ENCODE data around the gene SGCD.

The SGCD gene

DNA sequence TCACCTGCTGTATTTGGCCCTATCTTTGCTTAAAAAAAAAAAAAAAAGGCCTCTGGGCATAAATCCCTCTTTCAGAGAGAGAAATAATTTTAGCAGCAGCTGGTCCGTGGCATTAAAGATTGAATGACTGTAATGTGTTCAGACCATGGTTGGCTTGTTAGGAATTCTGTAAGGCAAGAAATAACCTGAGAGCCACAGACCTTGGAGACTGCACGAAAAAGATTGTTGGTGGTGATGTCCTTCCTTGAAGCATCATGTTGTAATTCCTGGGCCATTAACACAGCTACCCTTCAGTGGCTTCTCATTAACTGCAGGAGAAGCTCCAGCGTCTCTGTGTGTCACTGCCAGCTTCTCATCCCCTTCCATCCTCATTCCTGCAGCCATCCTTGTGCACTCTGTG lies 79.0 kb downstream of the SGCD start:
- no peak for DNase-seq

GRCh38 chr5:156407251-156407650 lies 80.3 kb downstream of the SGCD start:
- no peak for DNase-seq

DNA sequence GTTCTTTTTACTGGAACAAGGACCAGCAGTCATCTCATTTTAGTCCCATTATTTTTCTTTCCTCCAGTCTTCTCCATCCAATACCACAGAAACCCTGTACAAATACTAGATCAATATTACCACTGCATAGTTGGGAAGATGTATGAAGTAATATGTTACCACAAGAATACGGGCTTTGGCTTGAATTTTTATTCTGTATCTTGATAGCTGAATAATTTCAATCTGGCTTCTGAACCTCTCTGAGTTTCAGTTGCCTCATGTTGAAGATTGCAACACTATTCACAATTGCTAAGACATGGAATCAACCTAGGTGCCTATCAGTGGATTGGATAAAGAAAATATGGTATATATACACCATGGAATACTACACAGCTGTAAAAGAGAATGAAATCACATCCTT lies 82.9 kb downstream of the SGCD start:
- DNase-seq, result no peak

DNA sequence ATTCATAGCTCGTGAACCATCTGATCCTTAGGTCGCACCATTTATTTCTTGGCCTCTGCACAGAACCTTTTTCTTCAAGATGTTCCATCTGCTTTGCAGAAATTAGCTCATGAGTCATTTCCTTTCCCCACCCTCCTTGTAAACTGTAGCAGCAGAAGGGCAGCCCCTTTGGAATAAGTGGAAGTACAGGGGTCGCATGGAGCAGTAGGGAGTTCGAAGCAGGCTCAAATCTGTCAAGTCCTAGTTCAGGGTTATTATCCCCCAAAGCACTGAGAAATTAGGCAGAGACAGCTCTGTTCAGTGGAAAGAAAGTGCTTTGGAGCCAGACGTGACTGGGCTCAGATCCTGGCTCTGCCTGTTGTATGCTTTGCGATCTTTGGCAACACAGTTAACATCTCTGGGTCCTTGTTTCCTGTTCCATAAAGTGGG lies 84.2 kb downstream of the SGCD start:
- DNase-seq, result no peak

GRCh38 chr5:156411957-156412356 lies 85.0 kb downstream of the SGCD start:
- DNase-seq, result no peak

GRCh38 chr5:156414391-156414790 lies 87.4 kb downstream of the SGCD start:
- no peak for DNase-seq

DNA sequence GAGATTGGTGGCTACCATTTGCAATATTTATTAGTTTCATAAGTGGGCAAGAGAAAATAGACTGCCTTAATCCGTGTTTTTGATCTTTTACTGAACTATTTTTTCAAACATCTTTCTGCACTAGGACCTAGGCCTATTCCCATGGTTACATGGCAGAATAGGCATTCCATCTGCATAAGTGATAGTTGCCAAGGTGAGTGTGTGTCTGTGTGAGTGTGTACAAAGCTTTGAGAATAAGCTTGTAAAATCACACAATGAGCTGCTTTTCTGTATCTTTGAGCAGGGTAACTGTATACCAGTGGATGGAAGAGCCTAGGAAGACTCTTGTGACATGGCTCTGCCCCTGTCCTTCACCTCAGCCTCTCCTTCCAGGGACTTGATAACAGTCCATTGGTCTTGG lies 92.7 kb downstream of the SGCD start:
- no peak for DNase-seq

DNA sequence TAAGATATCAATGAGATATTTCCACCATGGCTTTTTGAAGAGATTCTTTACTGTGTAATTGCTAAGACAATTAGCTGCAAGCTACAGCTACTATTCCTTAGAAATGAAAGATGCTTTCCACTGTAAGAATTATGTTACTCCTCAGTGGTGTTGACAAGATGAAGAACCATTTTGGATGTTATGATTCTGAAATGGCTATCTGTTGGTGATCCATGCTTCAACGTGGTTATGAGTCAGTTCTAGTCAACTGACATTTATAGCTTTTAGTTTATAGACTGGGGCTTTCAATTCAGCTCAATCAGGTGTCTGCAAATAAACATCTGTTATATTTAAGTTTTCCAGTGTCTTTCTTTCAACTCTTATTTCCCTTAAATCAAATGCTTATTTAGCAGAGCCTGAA lies 93.7 kb downstream of the SGCD start:
- no peak for DNase-seq

- DNase-seq, result no peak
These were observed 94.8 kb downstream of the SGCD start for GRCh38 chr5:156421798-156422197.

DNA sequence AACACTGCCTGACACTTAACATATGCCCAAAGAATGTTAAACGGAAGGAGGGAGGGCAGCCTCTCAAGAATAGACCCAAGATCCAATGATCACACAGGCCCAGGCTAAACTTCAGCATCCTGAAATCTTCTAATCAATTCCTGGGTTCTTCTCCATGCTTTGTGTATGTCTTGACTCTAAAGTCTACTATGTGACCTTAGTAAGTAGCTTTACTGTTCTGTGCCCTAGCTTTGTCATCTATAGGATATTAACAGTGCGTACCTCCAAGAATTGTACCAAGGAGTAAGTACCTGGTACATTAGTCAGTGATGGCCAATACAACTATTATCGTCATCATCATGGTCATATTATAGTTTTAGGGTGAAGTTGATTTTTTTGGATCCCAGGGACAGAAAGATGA lies 96.6 kb downstream of the SGCD start:
- DNase-seq, result no peak

DNA sequence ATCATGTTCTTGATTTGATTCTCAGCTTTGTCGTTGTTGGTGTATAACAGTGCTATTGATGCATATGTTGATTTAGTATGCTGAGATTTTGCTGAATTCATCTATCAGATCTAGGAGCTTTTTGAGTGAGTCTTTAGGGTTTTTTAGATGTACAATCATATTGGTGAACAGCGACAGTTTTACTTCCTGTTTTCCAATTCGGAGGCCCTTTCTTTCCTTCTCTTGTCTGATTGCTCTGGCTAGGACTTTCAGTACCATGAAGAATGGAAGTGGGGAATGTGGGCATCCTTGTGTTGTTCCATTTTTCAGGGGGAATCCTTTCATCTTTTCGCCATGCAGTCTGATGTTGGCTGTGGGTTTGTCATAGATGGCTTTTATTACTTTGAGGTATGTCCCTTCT lies 100.4 kb downstream of the SGCD start:
- no peak for DNase-seq

DNA sequence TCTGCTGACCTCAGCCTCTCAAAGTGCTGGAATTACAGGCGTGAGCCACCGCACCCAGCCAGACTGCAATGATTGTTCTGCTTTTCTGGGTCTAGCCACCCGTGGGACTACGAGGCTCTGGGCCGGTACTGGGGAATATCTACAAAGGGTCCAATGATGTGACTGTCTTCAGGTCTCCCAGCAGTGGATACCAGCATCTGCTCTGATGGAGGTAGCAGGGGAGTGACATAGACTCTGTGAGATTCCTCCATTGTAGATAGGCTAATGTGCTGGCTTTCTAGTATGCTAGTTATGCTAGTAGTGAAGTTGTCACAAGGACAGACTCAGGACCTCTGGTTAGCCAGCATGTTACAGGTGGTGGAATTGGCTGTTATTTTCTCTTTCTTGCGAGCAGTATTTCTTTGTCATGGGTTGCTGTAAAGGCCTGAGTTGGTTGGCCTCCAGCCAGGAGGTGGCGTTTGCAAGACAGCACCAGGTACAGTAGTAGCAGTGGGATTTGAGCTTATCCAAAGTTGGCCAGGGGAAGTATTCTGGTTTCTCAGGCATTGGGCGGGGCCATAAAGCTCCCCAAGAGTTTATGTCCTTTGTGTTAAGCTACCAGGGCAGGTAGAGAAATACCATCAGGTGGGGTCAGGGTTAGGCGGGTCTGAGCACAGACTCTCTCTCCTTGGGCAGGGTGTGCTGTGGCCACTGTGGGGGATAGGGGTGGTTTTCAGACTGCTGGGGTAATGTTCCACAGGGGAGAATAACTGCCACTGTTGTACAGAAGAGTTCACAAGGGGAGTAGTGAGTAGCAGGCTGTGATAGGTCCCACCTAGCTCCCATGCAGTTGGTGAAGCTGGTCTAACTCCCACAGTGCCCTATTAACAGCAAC lies 105.2 kb downstream of the SGCD start:
- DNase-seq, result no peak

GRCh38 chr5:156432830-156433105 lies 105.8 kb downstream of the SGCD start:
- DNase-seq, result no peak

- DNase-seq, result no peak
These were observed 107.5 kb downstream of the SGCD start for GRCh38 chr5:156434471-156434870.

GRCh38 chr5:156435101-156435500 lies 108.1 kb downstream of the SGCD start:
- no peak for DNase-seq

DNA sequence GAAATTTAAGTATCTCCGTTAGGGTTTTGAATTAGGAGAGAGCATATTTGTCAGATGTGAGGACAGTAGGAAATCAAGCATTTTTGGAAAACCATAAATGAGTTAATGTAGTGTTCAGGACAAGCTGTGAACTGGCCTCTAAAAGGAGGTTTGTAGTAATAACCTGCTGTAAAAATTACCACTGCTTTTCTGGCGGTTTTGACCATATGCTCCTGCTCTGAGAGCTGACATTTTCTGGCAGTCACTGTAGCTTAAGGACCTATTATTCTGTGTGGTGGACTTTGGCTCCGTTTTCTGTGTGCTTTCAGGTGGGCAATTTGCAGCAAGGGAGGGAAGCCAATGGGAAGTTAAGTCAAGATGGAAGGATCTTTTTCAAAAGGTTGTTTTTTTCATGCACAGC lies 111.1 kb downstream of the SGCD start:
- no peak for DNase-seq

GRCh38 chr5:156444753-156445291 lies 117.9 kb downstream of the SGCD start:
- no peak for DNase-seq

- no peak for DNase-seq
These were observed 119.6 kb downstream of the SGCD start for GRCh38 chr5:156446526-156446925.

- DNase-seq, result no peak
These were observed 123.8 kb downstream of the SGCD start for GRCh38 chr5:156450778-156451177.

GRCh38 chr5:156451505-156451904 lies 124.5 kb downstream of the SGCD start:
- DNase-seq, result no peak

GRCh38 chr5:156456857-156457256 lies 129.9 kb downstream of the SGCD start:
- no peak for DNase-seq

- no peak for DNase-seq
These were observed 132.9 kb downstream of the SGCD start for GRCh38 chr5:156459812-156460385.

GRCh38 chr5:156460471-156460870 lies 133.5 kb downstream of the SGCD start:
- DNase-seq, result no peak

GRCh38 chr5:156466871-156467270 lies 139.9 kb downstream of the SGCD start:
- DNase-seq, result no peak

DNA sequence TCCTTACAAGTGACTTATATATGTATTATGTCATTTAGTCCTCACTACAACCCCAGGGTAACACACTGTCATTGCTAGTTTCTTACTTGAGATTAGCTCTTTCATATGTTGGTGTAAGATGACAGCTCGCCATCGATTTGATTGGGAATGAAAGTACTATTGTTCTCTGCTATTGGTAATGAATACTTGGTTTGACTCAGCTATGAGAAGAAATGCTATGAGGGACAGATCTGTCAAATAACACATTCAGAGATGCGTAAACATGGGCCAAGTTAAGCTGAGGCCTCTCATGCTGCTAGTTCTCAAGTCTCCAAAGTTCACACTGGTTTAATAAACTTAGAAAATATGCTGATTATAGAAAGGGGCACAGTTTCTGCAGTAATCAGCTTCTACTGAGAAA lies 142.7 kb downstream of the SGCD start:
- DNase-seq, result no peak
